22Rv1 (cell line): ENCODE data around the gene CEL.

ENCODE experiments used
- CTCF ChIP-seq: fragments of 450-650 bp; IDR thresholded peaks from 2 replicates; pipeline ENCODE4 v1.5.1; 2017; ENCODE audit warnings: mild to moderate bottlenecking
- ZFX ChIP-seq: fragments of 450-650 bp; IDR thresholded peaks from 2 replicates; pipeline ENCODE4 v1.6.1; 2017; ENCODE audit warnings: antibody characterized with exemption, borderline replicate concordance

DNA sequence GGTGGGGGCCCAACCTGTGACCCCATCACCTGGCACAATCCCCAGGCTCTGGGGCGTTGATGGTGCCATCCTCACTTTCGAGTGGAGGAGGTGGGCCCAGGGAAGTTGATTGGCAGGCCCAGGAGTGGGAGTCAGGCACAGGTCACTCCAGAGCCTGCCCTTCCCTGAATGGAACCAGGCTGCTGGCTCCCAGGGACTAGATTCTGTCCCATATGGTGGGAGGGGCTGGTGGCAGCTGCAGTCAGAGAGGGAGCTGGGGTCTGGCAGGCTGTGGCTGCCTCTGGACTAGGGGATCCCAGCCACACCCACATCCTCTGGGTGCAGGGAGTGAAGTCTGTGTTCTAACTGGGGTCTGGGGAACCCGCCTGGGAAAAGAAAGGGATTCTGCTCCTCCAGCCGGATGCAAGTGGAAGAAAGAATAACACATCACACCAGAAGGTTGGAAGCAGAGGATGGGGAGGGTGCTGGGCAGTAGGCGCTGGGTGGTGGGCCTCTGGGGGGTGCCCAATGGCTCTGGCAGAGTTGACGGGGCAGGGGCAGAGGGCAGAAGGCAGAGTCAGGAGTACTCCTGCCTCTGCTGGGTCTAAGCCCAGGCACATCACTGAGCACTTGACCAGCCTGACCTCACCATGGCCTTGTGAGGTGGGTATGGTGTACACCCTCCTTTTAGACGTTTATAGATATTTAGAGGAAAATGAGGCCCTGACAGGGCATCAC is 25.8 kb downstream of the CEL start:
- TF ChIP-seq CTCF = no peak
- TF ChIP-seq ZFX = no peak
